SJCRH30 (cell line): ENCODE data around the gene HAUS6. TPM values are rescaled to one million over a fixed set of nuclear protein-coding genes. Genes with fewer than 3 reads are reported as not detected.
"Not testable (repeated sequence)": the region's sequence is repeated elsewhere in the genome, so short reads cannot be mapped to it uniquely, and the experiment has no call there.

Experiments
- DNase-seq, 2 experiments: peaks; one replicate each; pipeline ENCODE4 v3.0.0-alpha.2; 2015 to 2020
- H3K27ac ChIP-seq: fragments of 250-450 bp; sonication (Bioruptor Pico); 2 replicates; pipeline ENCODE4 v1.5.1; 2020; ENCODE audit warnings: mild to moderate bottlenecking, moderate library complexity
- H3K27me3 ChIP-seq: fragments of 250-450 bp; sonication (Bioruptor Pico); 2 replicates; pipeline ENCODE4 v1.5.1; 2020; ENCODE audit warnings: mild to moderate bottlenecking, moderate library complexity
- H3K36me3 ChIP-seq: fragments of 250-450 bp; sonication (Bioruptor Pico); 2 replicates; pipeline ENCODE4 v1.5.1; 2020; ENCODE audit warnings: mild to moderate bottlenecking, moderate library complexity
- H3K4me1 ChIP-seq: fragments of 250-450 bp; sonication (Bioruptor Pico); 2 replicates; pipeline ENCODE4 v1.5.1; 2020; ENCODE audit warnings: mild to moderate bottlenecking, moderate library complexity
- H3K4me3 ChIP-seq: fragments of 250-450 bp; sonication (Bioruptor Pico); 2 replicates; pipeline ENCODE4 v1.5.1; 2020; ENCODE audit warnings: mild to moderate bottlenecking, moderate library complexity
- H3K9me3 ChIP-seq: fragments of 250-450 bp; sonication (Bioruptor Pico); replicated peaks from 2 replicates; pipeline ENCODE4 v1.5.1; 2020; ENCODE audit warnings: mild to moderate bottlenecking, moderate library complexity
- total RNA-seq: library from RNA; depleted of rRNA; stranded (reverse); fragments of >200 nt; shearing (Covaris generic); gene quantifications from 2 replicates; pipeline ENCODE4 v1.2.3, GENCODE V29; 2014; rRNA removed

HAUS6 gene
- total RNA-seq, 1 experiment from 2014 or later, result 49.7 TPM

DNA sequence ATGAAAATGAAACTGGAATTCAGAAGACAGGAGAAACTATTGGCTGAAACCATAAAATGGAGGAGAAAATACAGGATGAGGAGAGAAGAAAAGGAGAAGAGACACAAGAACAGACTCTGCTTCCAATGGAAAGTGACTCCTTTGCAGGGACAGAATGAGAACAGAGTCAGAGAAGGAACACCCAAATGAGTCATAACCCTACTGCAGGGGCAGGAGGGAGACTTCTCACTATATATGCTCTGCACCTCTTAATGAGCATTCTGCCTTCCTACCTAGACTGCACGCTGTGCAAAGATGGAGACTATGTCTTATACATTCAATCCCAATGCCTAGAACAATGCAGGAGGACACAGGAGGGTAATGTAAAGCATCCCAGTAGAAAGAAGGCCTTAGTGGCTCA lies 71.8 kb downstream of the HAUS6 start:
- Histone ChIP-seq H3K27me3 (no peaks in the 10 kb centered on the region), H3K4me3 (no peak overlapping the region), H3K4me1 (no peaks in the 10 kb centered on the region), H3K36me3 (no peaks in the 10 kb centered on the region), H3K27ac (no peak overlapping the region), H3K9me3 (no peaks in the 10 kb centered on the region)
- DNase-seq, result no peak

DNA sequence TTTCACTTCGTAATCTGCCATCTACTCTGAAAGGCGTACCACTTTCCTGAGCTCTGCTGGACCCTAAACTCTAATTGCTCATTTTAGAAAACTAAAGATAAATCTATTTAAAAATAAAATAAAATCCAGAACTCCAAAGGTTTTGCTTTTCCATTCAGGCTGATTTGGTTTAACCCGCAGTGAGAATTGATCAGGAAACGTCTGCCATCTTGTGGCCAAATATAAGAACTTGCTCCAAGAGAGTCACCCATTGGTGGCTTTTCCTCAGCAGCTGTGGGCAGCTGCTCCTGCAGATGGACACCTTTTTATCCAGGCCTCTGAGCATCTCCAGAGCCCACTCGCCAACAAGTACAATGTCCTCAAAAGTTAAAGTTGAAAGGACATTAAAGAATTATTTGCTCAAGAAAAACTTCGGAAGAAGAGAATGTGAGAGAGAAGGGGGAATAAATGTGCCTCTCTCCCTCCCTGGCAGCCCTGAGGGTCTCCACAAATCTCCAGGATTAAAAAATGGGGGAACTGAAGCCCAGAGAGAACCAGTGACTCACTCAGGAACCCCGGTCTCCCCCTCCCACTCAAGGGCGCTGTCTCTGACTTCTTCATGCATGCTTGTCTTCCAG lies 73.8 kb downstream of the HAUS6 start:
- H3K4me1 ChIP-seq, result no peaks in the 10 kb centered on the region

DNA sequence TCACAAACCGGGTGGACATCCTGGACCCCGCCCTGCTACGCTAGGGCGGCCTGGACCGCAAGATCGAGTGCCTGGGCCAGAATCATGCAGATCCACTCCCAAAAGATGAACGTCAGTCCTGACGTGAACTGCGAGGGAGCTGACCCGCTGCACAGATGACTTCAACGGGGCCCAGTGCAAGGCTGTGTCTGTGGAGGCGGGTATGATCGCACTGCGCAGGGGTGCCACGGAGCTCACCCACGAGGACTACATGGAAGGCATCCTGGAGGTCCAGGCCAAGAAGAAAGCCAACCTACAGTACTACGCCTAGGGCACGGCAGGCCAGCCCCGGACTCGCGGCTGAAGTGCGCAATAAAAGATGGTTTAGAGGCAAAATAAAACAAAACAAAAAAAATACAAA lies 74.9 kb downstream of the HAUS6 start:
- no peaks in the 10 kb centered on the region for H3K9me3 ChIP-seq
- no peaks in the 10 kb centered on the region for H3K36me3 ChIP-seq
- H3K27ac ChIP-seq, result no peak overlapping the region
- H3K4me1 ChIP-seq, result no peaks in the 10 kb centered on the region
- no peaks in the 10 kb centered on the region for H3K27me3 ChIP-seq
- DNase-seq, result no peak
- H3K4me3 ChIP-seq, result no peak overlapping the region

More for the DNA sequence above, 73.8 kb downstream of the HAUS6 start:
- Histone ChIP-seq H3K27me3 (no peaks in the 10 kb centered on the region), H3K4me3 (no peak overlapping the region), H3K36me3 (no peaks in the 10 kb centered on the region), H3K9me3 (no peaks in the 10 kb centered on the region), H3K27ac (no peak overlapping the region)
- peak; percentile 45 to 83 for DNase-seq

DNA sequence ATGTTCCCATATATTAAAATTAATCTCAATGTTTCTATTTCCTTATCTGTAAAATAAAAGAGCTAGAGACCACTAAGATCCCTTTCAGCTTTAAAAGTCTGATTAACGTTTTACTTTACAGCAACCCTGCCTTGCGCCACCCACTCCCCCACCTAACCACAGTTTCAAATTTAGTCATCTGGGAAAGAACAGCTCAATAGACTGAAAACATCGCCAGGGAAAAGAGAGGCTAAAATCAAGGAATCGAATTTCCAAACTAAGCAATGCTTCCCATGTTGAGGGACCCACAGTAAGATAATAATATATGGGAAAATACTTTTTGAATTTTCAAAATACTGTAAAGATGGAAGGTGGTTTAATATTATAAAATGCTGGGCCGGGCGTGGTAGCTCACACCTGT lies 76.3 kb downstream of the HAUS6 start:
- no peak overlapping the region for H3K4me3 ChIP-seq
- H3K4me1 ChIP-seq, result no peaks in the 10 kb centered on the region
- no peaks in the 10 kb centered on the region for H3K27me3 ChIP-seq
- no peak overlapping the region for H3K27ac ChIP-seq
- no peaks in the 10 kb centered on the region for H3K36me3 ChIP-seq
- no peaks in the 10 kb centered on the region for H3K9me3 ChIP-seq
- no peak for DNase-seq

DNA sequence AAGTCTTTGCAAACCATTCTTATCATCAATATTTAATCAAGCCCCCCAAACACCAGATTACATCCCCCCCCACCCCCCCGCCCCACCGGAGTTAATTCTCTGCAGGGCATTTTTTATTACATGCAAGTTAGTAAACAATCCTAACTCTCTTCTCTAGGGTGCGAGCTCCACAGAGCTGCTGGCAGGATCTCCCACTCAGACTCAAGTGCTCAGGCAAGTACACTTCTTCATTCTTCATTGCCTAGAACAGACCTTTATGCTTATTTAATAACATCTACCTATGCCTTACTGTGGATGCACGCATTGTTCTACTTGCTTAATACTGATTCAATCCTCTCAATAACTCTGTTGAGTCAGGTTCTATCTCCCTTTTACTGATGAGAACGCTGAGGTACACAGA lies 79.6 kb downstream of the HAUS6 start:
- Histone ChIP-seq H3K27me3 (no peaks in the 10 kb centered on the region), H3K27ac (no peak overlapping the region), H3K36me3 (no peaks in the 10 kb centered on the region), H3K4me3 (no peak overlapping the region), H3K9me3 (no peaks in the 10 kb centered on the region), H3K4me1 (no peaks in the 10 kb centered on the region)
- no peak for DNase-seq

- Histone ChIP-seq H3K36me3 (no peaks in the 10 kb centered on the region), H3K9me3 (no peaks in the 10 kb centered on the region), H3K4me1 (no peaks in the 10 kb centered on the region), H3K27ac (no peak overlapping the region), H3K4me3 (no peak overlapping the region), H3K27me3 (no peaks in the 10 kb centered on the region)
- no peak for DNase-seq
Observed at GRCh38 chr9:19022206-19022605, 80.5 kb downstream of the HAUS6 start.

- not testable (repeated sequence) for H3K4me1 ChIP-seq, H3K36me3 ChIP-seq, DNase-seq, H3K9me3 ChIP-seq, H3K4me3 ChIP-seq, H3K27me3 ChIP-seq, H3K27ac ChIP-seq
Observed at GRCh38 chr9:19021649-19022048, 81.1 kb downstream of the HAUS6 start.

GRCh38 chr9:19020886-19021455 lies 81.7 kb downstream of the HAUS6 start:
- no peaks in the 10 kb centered on the region for H3K4me1 ChIP-seq
- H3K4me3 ChIP-seq, result no peak overlapping the region
- DNase-seq, result peak in 1 of 2 experiments; percentile 8
- H3K27me3 ChIP-seq, result no peaks in the 10 kb centered on the region
- H3K27ac ChIP-seq, result no peak overlapping the region
- H3K9me3 ChIP-seq, result no peaks in the 10 kb centered on the region
- H3K36me3 ChIP-seq, result no peaks in the 10 kb centered on the region

GRCh38 chr9:19018201-19018600 lies 84.5 kb downstream of the HAUS6 start:
- DNase-seq, result no peak
- no peaks in the 10 kb centered on the region for H3K9me3 ChIP-seq

GRCh38 chr9:19009391-19009965 lies 93.2 kb downstream of the HAUS6 start:
- H3K27ac ChIP-seq, result no peak overlapping the region
- no peaks in the 10 kb centered on the region for H3K36me3 ChIP-seq
- H3K4me1 ChIP-seq, result no peaks in the 10 kb centered on the region
- no peak overlapping the region for H3K4me3 ChIP-seq
- DNase-seq, result no peak
- H3K27me3 ChIP-seq, result no peaks in the 10 kb centered on the region
- H3K9me3 ChIP-seq, result no peaks in the 10 kb centered on the region

More at GRCh38 chr9:19018201-19018600, 84.5 kb downstream of the HAUS6 start:
- H3K4me1 ChIP-seq, result no peaks in the 10 kb centered on the region
- H3K36me3 ChIP-seq, result no peaks in the 10 kb centered on the region
- H3K4me3 ChIP-seq, result no peak overlapping the region
- H3K27ac ChIP-seq, result no peak overlapping the region
- H3K27me3 ChIP-seq, result no peaks in the 10 kb centered on the region

Other genes with a start within 250 kb of the HAUS6 start
- gene SAXO1, start 69.7 kb downstream of the HAUS6 start, total RNA-seq, result not detected in 2 replicates
- gene RRAGA, start 53.5 kb downstream of the HAUS6 start, total RNA-seq, result 39.7 and 44.2 TPM in 2 replicates
- gene PLIN2, start 24.6 kb upstream of the HAUS6 start, total RNA-seq, result 27.1 and 30.7 TPM in 2 replicates
- gene DENND4C, start 127.8 kb upstream of the HAUS6 start, total RNA-seq, result 16.5 and 17.4 TPM in 2 replicates